B cell (primary cell): Measurements from ENCODE around the gene KLHL22. TPM values are rescaled to one million over a fixed set of nuclear protein-coding genes. Genes with fewer than 3 reads are reported as not detected.
A peak's percentile ranks its signal among the peaks of the same experiment; 100 is the strongest.

Source experiments
- ATAC-seq: fragments of 200-7000 bp; cut with Tn5 transposase; one replicate; pipeline ENCODE4 v1.10.0; 2021; ENCODE audit warnings: low read depth, mild to moderate bottlenecking, moderate number of reproducible peaks, moderate library complexity
- CTCF ChIA-PET: fragments of 350-600 bp; sonication (Branson Sonifier 250); formaldehyde crosslinking; loops from one replicate; lab custom pipeline; 2021; ENCODE audit warnings: antibody characterized with exemption, inconsistent platforms; lab: Charles Lee
- POLR2A ChIA-PET: fragments of 350-600 bp; sonication (Branson Sonifier 250); formaldehyde crosslinking; loops from one replicate; lab custom pipeline; 2021; ENCODE audit warnings: antibody characterized with exemption; lab: Charles Lee
- DNase-seq: peaks from one replicate; pipeline ENCODE4 v3.0.0; 2013
- H2AFZ ChIP-seq: 2 replicates; pipeline ENCODE4 v1.6.1; 2012; ENCODE audit warnings: mild to moderate bottlenecking, low read depth, low read length; ENCODE audit not compliant: insufficient read depth, poor library complexity, severe bottlenecking
- H3K27ac ChIP-seq, 2 donors: 1 replicate in 1 of 2; 2 replicates in 1 of 2; pipeline ENCODE4 v1.5.1; 2012 to 2013; ENCODE audit warnings: low read length in 2 of 2, mild to moderate bottlenecking in 2 of 2, moderate library complexity in 1 of 2
- H3K27me3 ChIP-seq, 4 experiments: fragments of 200-600 bp in 1 of 4; sonication (generic) in 1 of 4; replicated peaks in 1 of 4; 1 replicate in 2 of 4; 2 replicates in 2 of 4; pipeline versions ENCODE4 v1.6.1 to v1.7.0; 2013 to 2016; ENCODE audit warnings: low read length in 3 of 4, mild to moderate bottlenecking in 2 of 4, mixed read lengths in 1 of 4, moderate library complexity in 1 of 4; ENCODE audit not compliant: insufficient read depth in 4 of 4, control insufficient read depth in 3 of 4; ENCODE audit errors: control extremely low read depth in 1 of 4
- H3K36me3 ChIP-seq, 2 experiments: replicated peaks in 1 of 2; 1 replicate in 1 of 2; 2 replicates in 1 of 2; pipeline versions ENCODE4 v1.6.1 to v1.7.1; 2013; ENCODE audit warnings: low read length in 1 of 2; ENCODE audit not compliant: insufficient read depth in 2 of 2, control insufficient read depth in 1 of 2; ENCODE audit errors: control extremely low read depth in 1 of 2, extremely low read depth in 1 of 2
- H3K4me1 ChIP-seq, 2 donors: fragments of 200-600 bp in 1 of 2; sonication (generic) in 1 of 2; 1 replicate in 1 of 2; 2 replicates in 1 of 2; pipeline versions ENCODE4 v1.5.1 to v1.6.1; 2013 to 2017; ENCODE audit warnings: low read length in 2 of 2; ENCODE audit not compliant: control insufficient read depth in 2 of 2, insufficient read depth in 2 of 2
- H3K4me2 ChIP-seq: replicated peaks from 2 replicates; pipeline ENCODE3; 2012; ENCODE audit warnings: mild to moderate bottlenecking, low read depth, low read length; ENCODE audit not compliant: poor library complexity, severe bottlenecking
- H3K4me3 ChIP-seq, 5 experiments: fragments of 200-600 bp in 1 of 5; sonication (generic) in 1 of 5; 1 replicate in 3 of 5; 2 replicates in 2 of 5; pipeline versions ENCODE4 v1.5.1 to v1.7.0; 2011 to 2016; ENCODE audit warnings: low read length in 4 of 5, mild to moderate bottlenecking in 4 of 5, low read depth in 2 of 5, control low read depth in 1 of 5, moderate library complexity in 1 of 5; ENCODE audit not compliant: insufficient read depth in 1 of 5; ENCODE audit errors: control extremely low read depth in 1 of 5, extremely low read depth in 1 of 5
- H3K79me2 ChIP-seq: fragments of 200-600 bp; sonication (generic); one replicate; pipeline ENCODE4 v1.6.0; 2016; ENCODE audit warnings: low read length; ENCODE audit not compliant: control insufficient read depth, insufficient read depth
- H3K9ac ChIP-seq: fragments of 200-600 bp; sonication (generic); 2 replicates; pipeline ENCODE4 v1.6.1; 2017; ENCODE audit warnings: mild to moderate bottlenecking, low read length, moderate library complexity
- H3K9me3 ChIP-seq, 3 donors: one replicate each; pipeline versions ENCODE4 v1.6.1 to v1.7.1; 2013; ENCODE audit warnings: low read length in 2 of 3; ENCODE audit not compliant: control insufficient read depth in 2 of 3, insufficient read depth in 1 of 3; ENCODE audit errors: control extremely low read depth in 1 of 3
- H4K20me1 ChIP-seq: 2 replicates; pipeline ENCODE4 v1.6.0; 2012; ENCODE audit warnings: mild to moderate bottlenecking, low read length; ENCODE audit not compliant: insufficient read depth, control insufficient read depth, poor library complexity, severe bottlenecking
- H3K27ac Mint-ChIP-seq: one replicate; pipeline ENCODE4 v1.8.0; 2021; ENCODE audit warnings: mixed read lengths
- H3K27me3 Mint-ChIP-seq: one replicate; pipeline ENCODE4 v1.8.0; 2021; ENCODE audit warnings: mixed read lengths
- H3K4me1 Mint-ChIP-seq: one replicate; pipeline ENCODE4 v1.8.0; 2021; ENCODE audit warnings: mixed read lengths
- H3K4me3 Mint-ChIP-seq: one replicate; pipeline ENCODE4 v1.8.0; 2021; ENCODE audit warnings: mixed read lengths
- H3K9me3 Mint-ChIP-seq: one replicate; pipeline ENCODE4 v1.8.0; 2022; ENCODE audit warnings: mixed read lengths; ENCODE audit not compliant: insufficient read depth
- EZH2 ChIP-seq: IDR thresholded peaks from 2 replicates; pipeline ENCODE4 v1.6.1; 2012; ENCODE audit warnings: borderline replicate concordance, low read depth, mild to moderate bottlenecking, moderate library complexity, low read length; ENCODE audit not compliant: insufficient read depth, poor library complexity, severe bottlenecking
- WGBS: methylation state at CpG from one replicate; pipeline ENCODE4 v1.1.5; 2013; ENCODE audit warnings: missing lambda C conversion rate; ENCODE audit not compliant: insufficient coverage; 5-methylcytosine and 5-hydroxymethylcytosine counted together
- intact Hi-C: fragments of 100-400 bp; cut with micrococcal nuclease; formaldehyde crosslinking; loops from one replicate; pipeline ENCODE4 v1.10.0; 2022
- polyA plus RNA-seq: library from polyadenylated mRNA; depleted of rRNA; stranded (reverse); fragments of >200 nt; gene quantifications from 2 replicates; pipeline ENCODE4 v1.2.3, GENCODE V29; 2012
- total RNA-seq, 2 donors: library from RNA; stranded (reverse); fragments of 120-200 nt in 1 of 2; gene quantifications; 1 replicate in 1 of 2; 2 replicates in 1 of 2; pipeline versions ENCODE4 v1.2.3 to v1.2.4, GENCODE V29; 2013 to 2022
- TF ChIP-seq, protein P1 (sequence below): fragments of 200-600 bp; IDR thresholded peaks from one replicate; pipeline ENCODE4 v1.8.0; 2022; ENCODE audit warnings: antibody characterized with exemption, mild to moderate bottlenecking

KLHL22 gene
- total and polyA plus RNA-seq, 2 donors (not counting 1 experiment from before 2014, with no cell fraction given) = 37.0 to 45.6 TPM

DNA sequence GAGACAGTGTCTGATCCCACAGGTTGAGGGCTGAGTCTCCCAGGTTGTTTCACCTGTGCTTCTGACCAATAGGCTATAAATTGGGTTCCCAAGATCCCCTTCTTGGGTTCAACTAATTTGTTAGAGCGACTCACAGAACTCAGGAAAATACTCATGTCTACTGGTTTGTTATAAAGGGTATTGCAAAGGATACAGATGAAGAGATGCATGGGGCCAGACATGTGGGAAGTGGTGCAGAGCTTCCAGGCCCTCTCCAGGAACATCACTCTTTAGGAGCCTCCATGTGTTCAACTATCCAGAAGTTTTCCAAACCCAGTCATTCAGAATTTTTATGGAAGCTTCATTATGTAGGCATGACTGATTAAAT lies 4.7 kb downstream of the KLHL22 start:
- no peak overlapping the region for H3K9ac ChIP-seq
- DNase-seq = no peak
- ChIA-PET CTCF (no interaction called here), POLR2A (no interaction called here)
- H3K4me3 ChIP-seq = no peak overlapping the region
- H4K20me1 ChIP-seq = peaks cover 55% of the 10 kb centered on the region
- H3K27me3 ChIP-seq = no peaks in the 10 kb centered on the region
- H3K4me2 ChIP-seq = no peak overlapping the region
- H3K79me2 ChIP-seq = peaks cover 64% of the 10 kb centered on the region
- no CpG with 5 or more reads among the region's 1 CpG for WGBS
- Mint-ChIP-seq H3K4me1 (peaks cover 41% of the 10 kb centered on the region), H3K4me3 (no peak overlapping the region), H3K27me3 (no peaks in the 10 kb centered on the region), H3K27ac (no peak overlapping the region), H3K9me3 (no peaks in the 10 kb centered on the region)
- no peak overlapping the region for H2AFZ ChIP-seq
- intact Hi-C loops = no loop called here
- TF ChIP-seq, protein P1, sequence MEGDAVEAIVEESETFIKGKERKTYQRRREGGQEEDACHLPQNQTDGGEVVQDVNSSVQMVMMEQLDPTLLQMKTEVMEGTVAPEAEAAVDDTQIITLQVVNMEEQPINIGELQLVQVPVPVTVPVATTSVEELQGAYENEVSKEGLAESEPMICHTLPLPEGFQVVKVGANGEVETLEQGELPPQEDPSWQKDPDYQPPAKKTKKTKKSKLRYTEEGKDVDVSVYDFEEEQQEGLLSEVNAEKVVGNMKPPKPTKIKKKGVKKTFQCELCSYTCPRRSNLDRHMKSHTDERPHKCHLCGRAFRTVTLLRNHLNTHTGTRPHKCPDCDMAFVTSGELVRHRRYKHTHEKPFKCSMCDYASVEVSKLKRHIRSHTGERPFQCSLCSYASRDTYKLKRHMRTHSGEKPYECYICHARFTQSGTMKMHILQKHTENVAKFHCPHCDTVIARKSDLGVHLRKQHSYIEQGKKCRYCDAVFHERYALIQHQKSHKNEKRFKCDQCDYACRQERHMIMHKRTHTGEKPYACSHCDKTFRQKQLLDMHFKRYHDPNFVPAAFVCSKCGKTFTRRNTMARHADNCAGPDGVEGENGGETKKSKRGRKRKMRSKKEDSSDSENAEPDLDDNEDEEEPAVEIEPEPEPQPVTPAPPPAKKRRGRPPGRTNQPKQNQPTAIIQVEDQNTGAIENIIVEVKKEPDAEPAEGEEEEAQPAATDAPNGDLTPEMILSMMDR = no peak
- no peak for TF ChIP-seq EZH2
- peaks cover 3 to 17% of the 10 kb centered on the region in 2 experiments for H3K36me3 ChIP-seq
- peaks cover 10 to 14% of the 10 kb centered on the region in 2 donors for H3K4me1 ChIP-seq
- H3K9me3 ChIP-seq = no peaks in the 10 kb centered on the region
- H3K27ac ChIP-seq = no peak overlapping the region
- ATAC-seq = no peak

DNA sequence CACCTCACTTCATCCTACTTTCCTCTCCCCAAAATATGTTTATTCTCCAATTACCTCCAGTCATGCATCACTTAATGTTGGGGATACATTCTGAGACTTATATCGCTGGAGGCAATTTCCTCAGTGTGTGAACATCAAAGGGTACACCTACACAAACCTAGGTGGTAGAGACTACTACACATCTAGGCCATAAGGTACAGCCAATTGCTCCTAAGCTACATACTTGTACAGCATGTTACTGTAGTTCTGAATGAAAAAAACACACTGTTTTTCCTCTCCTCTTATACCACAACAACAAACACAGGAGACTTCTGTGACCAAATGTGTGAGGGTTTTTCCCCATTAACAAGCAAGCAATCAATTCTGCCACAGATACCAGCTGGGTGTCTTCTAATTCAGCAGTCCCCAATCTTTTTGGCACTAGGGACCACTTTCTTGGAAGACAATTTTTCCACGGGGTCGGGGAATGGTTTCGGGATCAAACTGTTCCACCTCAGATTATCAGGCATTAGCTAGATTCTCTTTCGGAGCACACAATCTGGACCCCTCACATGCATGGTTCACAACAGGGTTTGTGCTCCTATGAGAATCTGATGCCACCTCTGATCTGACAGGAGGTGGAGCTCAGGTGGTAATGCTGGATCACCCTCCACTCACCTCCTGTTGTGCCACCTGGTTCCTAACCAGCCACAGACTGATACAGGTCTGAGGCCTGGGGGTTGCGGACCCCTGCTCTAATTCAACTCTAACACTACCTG lies 5.2 kb downstream of the KLHL22 start:
- ChIA-PET CTCF (interaction anchor here (1.5 kb wide), 1 partner anchor 34 kb away, joined by 5 read pairs; no protein-coding TSS in a partner anchor), POLR2A (no interaction called here)
- Histone ChIP-seq H3K36me3 (peaks cover 3 to 17% of the 10 kb centered on the region in 2 experiments), H3K4me2 (no peak overlapping the region), H3K4me3 (no peak overlapping the region), H3K27ac (no peak overlapping the region), H4K20me1 (peaks cover 55% of the 10 kb centered on the region), H3K27me3 (no peaks in the 10 kb centered on the region), H3K9me3 (no peaks in the 10 kb centered on the region), H2AFZ (no peak overlapping the region), H3K79me2 (peaks cover 63% of the 10 kb centered on the region), H3K9ac (no peak overlapping the region), H3K4me1 (peaks cover 10 to 14% of the 10 kb centered on the region in 2 donors)
- Mint-ChIP-seq H3K4me3 (no peak overlapping the region), H3K27ac (peak overlapping the region; percentile 53), H3K4me1 (peaks cover 41% of the 10 kb centered on the region), H3K9me3 (no peaks in the 10 kb centered on the region), H3K27me3 (no peaks in the 10 kb centered on the region)
- intact Hi-C loops = no loop called here
- ATAC-seq = no peak
- no peak for TF ChIP-seq EZH2
- TF ChIP-seq, protein P1 = no peak
- 98% methylated on average over 5 of the region's 6 CpGs for WGBS
- no peak for DNase-seq
